Measurements from ENCODE around the gene ITGA11.

ITGA11 gene

DNA sequence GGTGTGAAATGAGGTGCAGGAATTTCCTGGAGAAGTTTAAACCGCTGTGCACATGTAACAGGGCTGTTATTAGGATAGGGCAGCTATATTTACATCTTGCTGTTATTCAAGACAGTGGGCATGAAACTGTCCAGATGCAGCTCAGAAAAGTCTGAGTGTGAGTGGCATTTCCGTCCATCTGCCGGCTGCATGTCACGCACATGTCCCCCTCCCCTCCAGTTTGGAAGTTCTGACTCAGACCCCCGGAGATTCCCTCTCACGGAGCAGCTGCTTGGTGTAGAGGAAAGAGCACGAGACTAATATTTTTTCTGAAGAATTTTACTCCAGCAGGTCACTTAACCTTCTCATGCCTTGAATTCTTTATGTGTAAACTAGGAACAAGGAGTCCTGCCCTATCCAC is 84.6 kb downstream of the ITGA11 start:
- Histone ChIP-seq H4K20me1 (ENCODE audit: insufficient read depth, low read length) (no peaks in the 10 kb centered on the region), H3K4me2 (ENCODE audit: low read length) (no peak overlapping the region), H3K9me3 (ENCODE audit: low read length) (no peaks in the 10 kb centered on the region), H3F3A (ENCODE audit: insufficient read depth, low read length) (no peaks in the 10 kb centered on the region), H3K36me3 (ENCODE audit: insufficient read depth, low read length) (no peaks in the 10 kb centered on the region), H2AFZ (ENCODE audit: low read length) (no peak overlapping the region), H3K4me3 (ENCODE audit: low read depth, low read length, poor library complexity, severe bottlenecking) (no peak overlapping the region), H3K27me3 (ENCODE audit: insufficient read depth, low read length) (0 out of 2 replicates have a peak, but pooled peaks cover 4% of the 10 kb centered on the region), H3K9ac (ENCODE audit: low read length) (no peak overlapping the region), H3K4me1 (ENCODE audit: insufficient read depth, low read length, severe bottlenecking) (peaks cover 2% of the 10 kb centered on the region), H3K79me2 (ENCODE audit: insufficient read depth, low read length) (no peaks in the 10 kb centered on the region), H3K27ac (ENCODE audit: low read depth, low read length, poor library complexity, severe bottlenecking) (no peak overlapping the region), H3K9me2 (ENCODE audit: low read depth, low read length) (no peaks in the 10 kb centered on the region)
- TF ChIP-seq EZH2 (IDR thresholded peaks at IDR 0.05; ENCODE audit: borderline replicate concordance, low read length): no peak

DNA sequence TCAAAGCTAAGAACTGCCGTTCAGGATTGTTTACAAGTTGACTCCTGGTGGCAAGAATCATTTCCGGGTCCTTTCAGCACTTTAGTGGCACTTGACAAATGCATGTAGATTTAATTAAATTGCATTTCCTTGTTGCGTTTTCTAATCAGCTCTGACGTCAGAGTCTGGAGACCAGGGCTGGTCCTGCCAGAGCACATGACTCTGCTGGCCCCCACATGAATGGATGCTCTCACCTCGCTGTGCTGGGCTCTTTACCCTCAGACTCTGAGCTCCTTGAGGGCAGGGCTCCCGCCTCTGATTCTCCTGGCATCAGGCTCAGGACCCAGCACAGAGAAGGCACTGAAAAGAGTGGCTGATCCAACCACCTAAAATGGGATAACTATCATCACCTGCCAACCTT is 85.0 kb downstream of the ITGA11 start:
- no peaks in the 10 kb centered on the region for H3F3A ChIP-seq (ENCODE audit: insufficient read depth, low read length)
- H3K4me1 ChIP-seq (ENCODE audit: insufficient read depth, low read length, severe bottlenecking): no peaks in the 10 kb centered on the region
- H3K27me3 ChIP-seq (ENCODE audit: insufficient read depth, low read length): 0 out of 2 replicates have a peak, but pooled peaks cover 4% of the 10 kb centered on the region
- no peak overlapping the region for H3K27ac ChIP-seq (ENCODE audit: low read depth, low read length, poor library complexity, severe bottlenecking)
- no peaks in the 10 kb centered on the region for H3K9me3 ChIP-seq (ENCODE audit: low read length)
- TF ChIP-seq, protein P1, sequence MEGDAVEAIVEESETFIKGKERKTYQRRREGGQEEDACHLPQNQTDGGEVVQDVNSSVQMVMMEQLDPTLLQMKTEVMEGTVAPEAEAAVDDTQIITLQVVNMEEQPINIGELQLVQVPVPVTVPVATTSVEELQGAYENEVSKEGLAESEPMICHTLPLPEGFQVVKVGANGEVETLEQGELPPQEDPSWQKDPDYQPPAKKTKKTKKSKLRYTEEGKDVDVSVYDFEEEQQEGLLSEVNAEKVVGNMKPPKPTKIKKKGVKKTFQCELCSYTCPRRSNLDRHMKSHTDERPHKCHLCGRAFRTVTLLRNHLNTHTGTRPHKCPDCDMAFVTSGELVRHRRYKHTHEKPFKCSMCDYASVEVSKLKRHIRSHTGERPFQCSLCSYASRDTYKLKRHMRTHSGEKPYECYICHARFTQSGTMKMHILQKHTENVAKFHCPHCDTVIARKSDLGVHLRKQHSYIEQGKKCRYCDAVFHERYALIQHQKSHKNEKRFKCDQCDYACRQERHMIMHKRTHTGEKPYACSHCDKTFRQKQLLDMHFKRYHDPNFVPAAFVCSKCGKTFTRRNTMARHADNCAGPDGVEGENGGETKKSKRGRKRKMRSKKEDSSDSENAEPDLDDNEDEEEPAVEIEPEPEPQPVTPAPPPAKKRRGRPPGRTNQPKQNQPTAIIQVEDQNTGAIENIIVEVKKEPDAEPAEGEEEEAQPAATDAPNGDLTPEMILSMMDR (IDR thresholded peaks at IDR 0.05; ENCODE audit: low read length): no peak
- TF ChIP-seq EZH2 (IDR thresholded peaks at IDR 0.05; ENCODE audit: borderline replicate concordance, low read length): no peak
- H2AFZ ChIP-seq (ENCODE audit: low read length): no peak overlapping the region
- H3K9me2 ChIP-seq (ENCODE audit: low read depth, low read length): no peaks in the 10 kb centered on the region
- no peaks in the 10 kb centered on the region for H3K36me3 ChIP-seq (ENCODE audit: insufficient read depth, low read length)
- no peak overlapping the region for H3K9ac ChIP-seq (ENCODE audit: low read length)
- H4K20me1 ChIP-seq (ENCODE audit: insufficient read depth, low read length): no peaks in the 10 kb centered on the region
- no peak overlapping the region for H3K4me2 ChIP-seq (ENCODE audit: low read length)
- no peaks in the 10 kb centered on the region for H3K79me2 ChIP-seq (ENCODE audit: insufficient read depth, low read length)
- H3K4me3 ChIP-seq (ENCODE audit: low read depth, low read length, poor library complexity, severe bottlenecking): no peak overlapping the region

DNA sequence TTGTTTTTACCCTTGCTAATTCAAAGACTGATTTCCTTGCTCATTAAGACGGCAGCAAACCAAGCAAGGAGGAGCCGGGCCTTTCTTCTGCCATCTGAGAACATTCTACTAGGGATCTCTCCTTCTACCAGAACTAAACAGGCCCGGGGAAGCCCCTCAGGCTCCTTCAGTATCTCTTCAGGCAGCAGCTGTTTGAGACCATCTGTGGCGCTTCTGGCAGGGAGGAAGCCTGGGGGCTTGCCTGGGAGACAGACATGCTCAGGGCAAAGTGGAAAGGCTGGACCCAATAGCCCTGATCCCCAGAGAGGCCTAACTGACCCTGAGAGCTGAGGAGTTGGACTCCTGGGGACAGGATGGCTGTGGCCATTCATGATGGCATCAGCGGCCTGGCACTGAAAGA is 86.5 kb downstream of the ITGA11 start:
- Histone ChIP-seq H3K9me3 (ENCODE audit: low read length) (no peaks in the 10 kb centered on the region), H3K9me2 (ENCODE audit: low read depth, low read length) (no peaks in the 10 kb centered on the region), H3K4me2 (ENCODE audit: low read length) (no peak overlapping the region), H3K4me1 (ENCODE audit: insufficient read depth, low read length, severe bottlenecking) (no peaks in the 10 kb centered on the region), H3K36me3 (ENCODE audit: insufficient read depth, low read length) (no peaks in the 10 kb centered on the region), H3K4me3 (ENCODE audit: low read depth, low read length, poor library complexity, severe bottlenecking) (no peak overlapping the region), H3F3A (ENCODE audit: insufficient read depth, low read length) (no peaks in the 10 kb centered on the region), H3K27ac (ENCODE audit: low read depth, low read length, poor library complexity, severe bottlenecking) (no peak overlapping the region), H3K27me3 (ENCODE audit: insufficient read depth, low read length) (0 out of 2 replicates have a peak, but pooled peaks cover 4% of the 10 kb centered on the region), H3K79me2 (ENCODE audit: insufficient read depth, low read length) (no peaks in the 10 kb centered on the region), H2AFZ (ENCODE audit: low read length) (no peak overlapping the region), H3K9ac (ENCODE audit: low read length) (no peak overlapping the region), H4K20me1 (ENCODE audit: insufficient read depth, low read length) (no peaks in the 10 kb centered on the region)
- TF ChIP-seq, protein P1 (IDR thresholded peaks at IDR 0.05; ENCODE audit: low read length): no peak
- no peak for TF ChIP-seq EZH2 (IDR thresholded peaks at IDR 0.05; ENCODE audit: borderline replicate concordance, low read length)

DNA sequence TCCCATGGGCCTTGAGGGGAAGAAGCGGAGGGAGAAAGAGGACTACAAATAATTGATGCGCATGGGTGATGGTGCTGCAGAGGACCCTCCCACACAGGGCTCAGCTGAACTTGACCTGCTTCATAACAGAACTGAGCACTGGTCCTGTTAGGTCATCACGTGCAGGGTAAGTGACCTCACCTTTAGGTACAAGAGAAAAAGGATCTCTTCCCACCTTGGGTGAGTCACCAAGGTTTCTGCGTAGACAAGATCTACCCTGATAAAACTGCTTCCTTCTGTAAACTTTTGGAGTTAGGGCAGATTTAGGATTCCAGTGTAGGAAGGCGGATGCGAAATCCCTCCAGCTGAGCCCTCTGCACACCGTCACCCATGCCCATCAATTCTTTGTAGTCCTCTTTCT is 87.4 kb downstream of the ITGA11 start:
- Histone ChIP-seq H3K9ac (ENCODE audit: low read length) (no peak overlapping the region), H4K20me1 (ENCODE audit: insufficient read depth, low read length) (no peaks in the 10 kb centered on the region), H3K36me3 (ENCODE audit: insufficient read depth, low read length) (no peaks in the 10 kb centered on the region), H3F3A (ENCODE audit: insufficient read depth, low read length) (no peaks in the 10 kb centered on the region), H2AFZ (ENCODE audit: low read length) (no peak overlapping the region), H3K4me2 (ENCODE audit: low read length) (no peak overlapping the region), H3K27me3 (ENCODE audit: insufficient read depth, low read length) (0 out of 2 replicates have a peak, but pooled peaks cover 4% of the 10 kb centered on the region), H3K27ac (ENCODE audit: low read depth, low read length, poor library complexity, severe bottlenecking) (no peak overlapping the region), H3K4me3 (ENCODE audit: low read depth, low read length, poor library complexity, severe bottlenecking) (no peak overlapping the region), H3K9me2 (ENCODE audit: low read depth, low read length) (no peaks in the 10 kb centered on the region), H3K9me3 (ENCODE audit: low read length) (no peaks in the 10 kb centered on the region), H3K79me2 (ENCODE audit: insufficient read depth, low read length) (no peaks in the 10 kb centered on the region), H3K4me1 (ENCODE audit: insufficient read depth, low read length, severe bottlenecking) (no peaks in the 10 kb centered on the region)
- TF ChIP-seq EZH2 (IDR thresholded peaks at IDR 0.05; ENCODE audit: borderline replicate concordance, low read length): no peak
- TF ChIP-seq, protein P1 (IDR thresholded peaks at IDR 0.05; ENCODE audit: low read length): no peak

Data from OCI-LY1 (cell line).